ENCODE data around the gene LPCAT3.

DNA sequence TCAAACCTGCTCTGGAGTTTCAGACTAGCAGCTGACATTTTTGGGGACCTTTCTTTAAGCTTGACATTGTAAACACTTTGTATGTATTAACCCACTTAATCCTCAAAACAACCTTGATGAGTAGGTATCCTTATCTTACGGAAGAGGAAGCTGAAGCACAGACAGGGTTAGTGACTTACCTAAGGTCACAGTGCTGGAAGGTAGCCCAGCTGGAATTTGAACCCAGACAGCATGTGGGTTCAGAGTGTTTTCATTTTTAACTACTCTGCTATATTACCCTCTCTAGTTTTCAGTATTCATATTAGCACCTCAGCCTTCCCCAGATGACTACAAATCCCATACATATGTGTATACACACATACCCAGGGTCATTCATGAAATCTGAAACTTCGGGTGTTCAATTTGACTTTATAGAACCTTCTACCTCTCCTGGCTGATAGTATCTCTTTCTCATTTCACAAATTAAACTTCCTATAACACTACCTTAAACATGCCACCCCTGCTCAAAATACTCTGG is 13.9 kb downstream of the LPCAT3 start:
- TF ChIP-seq JUND (IDR thresholded peaks at IDR 0.05) (no peak), EZH2phosphoT487 (IDR thresholded peaks at IDR 0.05; ENCODE audit: borderline replicate concordance) (no peak), POLR2A (IDR thresholded peaks at IDR 0.05; ENCODE audit: borderline replicate concordance, extremely low read depth, insufficient read depth, insufficient read length) (no peak), EGR1 (IDR thresholded peaks at IDR 0.05; ENCODE audit: low read depth) (no peak), SIN3A (IDR thresholded peaks at IDR 0.05; ENCODE audit: low read depth) (no peak), EZH2 (IDR thresholded peaks at IDR 0.05) (no peak), FOSL1 (IDR thresholded peaks at IDR 0.05; ENCODE audit: low read depth) (no peak), ZNF274 (IDR thresholded peaks at IDR 0.05; ENCODE audit: low read depth, low read length) (no peak), RAD21 (IDR thresholded peaks at IDR 0.05; ENCODE audit: low read depth) (no peak), TCF7L2 (IDR thresholded peaks at IDR 0.05; ENCODE audit: borderline replicate concordance, extremely low read depth, insufficient read depth, insufficient read length) (no peak), POLR2AphosphoS5 (IDR thresholded peaks at IDR 0.05; ENCODE audit: low read depth, low read length) (no peak)
- TF ChIP-seq, protein P1, sequence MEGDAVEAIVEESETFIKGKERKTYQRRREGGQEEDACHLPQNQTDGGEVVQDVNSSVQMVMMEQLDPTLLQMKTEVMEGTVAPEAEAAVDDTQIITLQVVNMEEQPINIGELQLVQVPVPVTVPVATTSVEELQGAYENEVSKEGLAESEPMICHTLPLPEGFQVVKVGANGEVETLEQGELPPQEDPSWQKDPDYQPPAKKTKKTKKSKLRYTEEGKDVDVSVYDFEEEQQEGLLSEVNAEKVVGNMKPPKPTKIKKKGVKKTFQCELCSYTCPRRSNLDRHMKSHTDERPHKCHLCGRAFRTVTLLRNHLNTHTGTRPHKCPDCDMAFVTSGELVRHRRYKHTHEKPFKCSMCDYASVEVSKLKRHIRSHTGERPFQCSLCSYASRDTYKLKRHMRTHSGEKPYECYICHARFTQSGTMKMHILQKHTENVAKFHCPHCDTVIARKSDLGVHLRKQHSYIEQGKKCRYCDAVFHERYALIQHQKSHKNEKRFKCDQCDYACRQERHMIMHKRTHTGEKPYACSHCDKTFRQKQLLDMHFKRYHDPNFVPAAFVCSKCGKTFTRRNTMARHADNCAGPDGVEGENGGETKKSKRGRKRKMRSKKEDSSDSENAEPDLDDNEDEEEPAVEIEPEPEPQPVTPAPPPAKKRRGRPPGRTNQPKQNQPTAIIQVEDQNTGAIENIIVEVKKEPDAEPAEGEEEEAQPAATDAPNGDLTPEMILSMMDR (IDR thresholded peaks at IDR 0.05 in 2 of 3, conservative IDR thresholded peaks at IDR 0.05 in 1 of 3; ENCODE audit: borderline replicate concordance in 1 of 3, insufficient read depth in 1 of 3, low read depth in 2 of 3, low read length in 2 of 3), result no peak
- TF ChIP-seq, protein P2, sequence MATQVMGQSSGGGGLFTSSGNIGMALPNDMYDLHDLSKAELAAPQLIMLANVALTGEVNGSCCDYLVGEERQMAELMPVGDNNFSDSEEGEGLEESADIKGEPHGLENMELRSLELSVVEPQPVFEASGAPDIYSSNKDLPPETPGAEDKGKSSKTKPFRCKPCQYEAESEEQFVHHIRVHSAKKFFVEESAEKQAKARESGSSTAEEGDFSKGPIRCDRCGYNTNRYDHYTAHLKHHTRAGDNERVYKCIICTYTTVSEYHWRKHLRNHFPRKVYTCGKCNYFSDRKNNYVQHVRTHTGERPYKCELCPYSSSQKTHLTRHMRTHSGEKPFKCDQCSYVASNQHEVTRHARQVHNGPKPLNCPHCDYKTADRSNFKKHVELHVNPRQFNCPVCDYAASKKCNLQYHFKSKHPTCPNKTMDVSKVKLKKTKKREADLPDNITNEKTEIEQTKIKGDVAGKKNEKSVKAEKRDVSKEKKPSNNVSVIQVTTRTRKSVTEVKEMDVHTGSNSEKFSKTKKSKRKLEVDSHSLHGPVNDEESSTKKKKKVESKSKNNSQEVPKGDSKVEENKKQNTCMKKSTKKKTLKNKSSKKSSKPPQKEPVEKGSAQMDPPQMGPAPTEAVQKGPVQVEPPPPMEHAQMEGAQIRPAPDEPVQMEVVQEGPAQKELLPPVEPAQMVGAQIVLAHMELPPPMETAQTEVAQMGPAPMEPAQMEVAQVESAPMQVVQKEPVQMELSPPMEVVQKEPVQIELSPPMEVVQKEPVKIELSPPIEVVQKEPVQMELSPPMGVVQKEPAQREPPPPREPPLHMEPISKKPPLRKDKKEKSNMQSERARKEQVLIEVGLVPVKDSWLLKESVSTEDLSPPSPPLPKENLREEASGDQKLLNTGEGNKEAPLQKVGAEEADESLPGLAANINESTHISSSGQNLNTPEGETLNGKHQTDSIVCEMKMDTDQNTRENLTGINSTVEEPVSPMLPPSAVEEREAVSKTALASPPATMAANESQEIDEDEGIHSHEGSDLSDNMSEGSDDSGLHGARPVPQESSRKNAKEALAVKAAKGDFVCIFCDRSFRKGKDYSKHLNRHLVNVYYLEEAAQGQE (IDR thresholded peaks at IDR 0.05; ENCODE audit: low read depth), result no peak

All from HCT116 (cell line).